HepG2 (cell line): ENCODE data around the gene MYO7B. TPM values are rescaled to one million over a fixed set of nuclear protein-coding genes. Genes with fewer than 3 reads are reported as not detected.

Source experiments
- ATAC-seq: fragments of 200-7000 bp; cut with Tn5 transposase; 3 replicates; pipeline ENCODE4 v1.9.1; 2020; ENCODE audit warnings: mild to moderate bottlenecking, moderate library complexity
- BruUV-seq: library from RNA; stranded (reverse); fragments of 400-500 nt; replicated peaks from 2 replicates; lab custom pipeline; 2021; lab: Mats Ljungman, UMichigan
- CTCF ChIA-PET: fragments of 300-600 bp; formaldehyde crosslinking; extraction: SDS; loops from one replicate; lab custom pipeline; 2021; ENCODE audit warnings: low total read pairs, inconsistent platforms, low intra/inter-chr PET ratio; lab: Yijun Ruan, JAX
- POLR2A ChIA-PET: fragments of 350-600 bp; sonication (Branson Sonifier 250); formaldehyde crosslinking; loops from one replicate; lab custom pipeline; 2020; ENCODE audit warnings: antibody characterized with exemption, inconsistent platforms; lab: Yijun Ruan, JAX
- DNase-seq: peaks from one replicate; pipeline ENCODE4 v3.0.0-alpha.2; 2015; ENCODE audit warnings: low spot score
- FAIRE-seq: peaks from 3 replicates; lab custom pipeline; 2011; peaks lifted over from hg19 to GRCh38; lab: Jason Lieb, UNC
- H2AFZ ChIP-seq: one replicate; pipeline ENCODE4 v1.6.1; 2011; ENCODE audit warnings: low read length, inconsistent platforms
- H3K27ac ChIP-seq: fragments of 300-600 bp; 3 replicates; pipeline ENCODE4 v1.8.0; 2011; ENCODE audit warnings: mixed run types, mild to moderate bottlenecking, mixed read lengths, low read length, inconsistent platforms; ENCODE audit not compliant: insufficient read depth; ENCODE audit errors: extremely low read length
- H3K27me3 ChIP-seq, 2 experiments: fragments of 200-600 bp in 1 of 2; 2 replicates in 1 of 2; 3 replicates in 1 of 2; pipeline versions ENCODE4 v1.6.0 to v1.8.0; 2011; ENCODE audit warnings: low read length in 2 of 2, mild to moderate bottlenecking in 2 of 2, moderate library complexity in 2 of 2, inconsistent platforms in 1 of 2; ENCODE audit not compliant: insufficient read depth in 2 of 2, control insufficient read depth in 1 of 2
- H3K36me3 ChIP-seq, 2 experiments: fragments of 200-600 bp in 1 of 2; replicated peaks in 1 of 2; 2 replicates in 1 of 2; 3 replicates in 1 of 2; pipeline versions ENCODE4 v1.5.1 to v1.8.0; 2011; ENCODE audit warnings: low read length in 2 of 2, inconsistent platforms in 1 of 2; ENCODE audit not compliant: insufficient read depth in 2 of 2, control insufficient read depth in 1 of 2
- H3K4me1 ChIP-seq: 2 replicates; pipeline ENCODE4 v1.5.1; 2012; ENCODE audit warnings: low read length, inconsistent platforms; ENCODE audit not compliant: insufficient read depth
- H3K4me2 ChIP-seq: 2 replicates; pipeline ENCODE4 v1.6.0; 2011; ENCODE audit warnings: low read depth, low read length, inconsistent platforms
- H3K4me3 ChIP-seq, 3 experiments: fragments of 200-600 bp in 1 of 3; sonication (generic), shearing (Covaris generic) in 1 of 3; replicated peaks in 1 of 3; 2 replicates each; pipeline ENCODE4 v1.5.1; 2011 to 2016; ENCODE audit warnings: low read length in 3 of 3, inconsistent platforms in 2 of 3, low read depth in 2 of 3, mild to moderate bottlenecking in 2 of 3, control low read depth in 1 of 3, mixed read lengths in 1 of 3; ENCODE audit not compliant: insufficient read depth in 1 of 3
- H3K79me2 ChIP-seq: one replicate; pipeline ENCODE4 v1.6.1; 2011; ENCODE audit warnings: low read length, inconsistent platforms; ENCODE audit not compliant: insufficient read depth
- H3K9ac ChIP-seq: 2 replicates; pipeline ENCODE4 v1.6.0; 2011; ENCODE audit warnings: mild to moderate bottlenecking, low read depth, low read length, inconsistent platforms; ENCODE audit not compliant: insufficient read depth
- H3K9me3 ChIP-seq: 2 replicates; pipeline ENCODE4 v1.5.1; 2012; ENCODE audit warnings: mild to moderate bottlenecking, low read length
- H4K20me1 ChIP-seq: 2 replicates; pipeline ENCODE4 v1.6.0; 2011; ENCODE audit warnings: inconsistent platforms, mild to moderate bottlenecking, low read length, moderate library complexity; ENCODE audit not compliant: insufficient read depth
- DNMT3B ChIP-seq: conservative IDR thresholded peaks from 2 replicates; pipeline ENCODE4 v1.6.1; 2016; ENCODE audit warnings: missing biosample characterization, control low read depth
- FOXC1 ChIP-seq: sonication (generic); formaldehyde crosslinking; IDR thresholded peaks from 2 replicates; pipeline ENCODE4 v1.8.0; 2022; ENCODE audit warnings: mild to moderate bottlenecking, missing genetic modification reagents, borderline replicate concordance
- SRSF4 ChIP-seq: fragments of 200-400 bp; formaldehyde crosslinking; IDR thresholded peaks from one replicate; pipeline ENCODE4 v1.6.1; 2018; ENCODE audit warnings: mild to moderate bottlenecking, low read depth, low read length, moderate library complexity; ENCODE audit not compliant: poor library complexity, severe bottlenecking
- ZFP36L1 ChIP-seq: sonication (generic); formaldehyde crosslinking; IDR thresholded peaks from 2 replicates; pipeline ENCODE4 v1.8.0; 2022; ENCODE audit warnings: mild to moderate bottlenecking, missing genetic modification reagents, moderate library complexity
- WGBS: methylation state at CpG from one replicate; pipeline ENCODE4 v1.1.6; 2017; ENCODE audit warnings: low lambda C conversion rate; 5-methylcytosine and 5-hydroxymethylcytosine counted together
- in situ Hi-C: cut with HindIII; loops from 2 replicates; pipeline ENCODE4 v1.10.0; 2017; ENCODE audit warnings: low pct_unique_long_range_greater_than_20kb; ENCODE audit not compliant: extremely low pct_ligation_motif_present
- intact Hi-C: fragments of 100-400 bp; cut with micrococcal nuclease; formaldehyde crosslinking; loops from one replicate; pipeline ENCODE4 v1.10.0; 2022; ENCODE audit not compliant: unreplicated experiment
- polyA plus RNA-seq, 8 experiments: library from polyadenylated mRNA; depleted of rRNA in 3 of 8; stranded (reverse) in 7 of 8; unstranded in 1 of 8; fragments of >200 nt; fragmentation: Illumina TruSeq in 4 of 8; extraction: Trizol in 4 of 8; gene quantifications; 2 replicates each; pipeline versions ENCODE4 v1.2.1 to v1.2.3, GENCODE V29; 2011 to 2016; ENCODE audit warnings: low read depth in 4 of 8, missing spikeins in 1 of 8, mixed read lengths in 1 of 8; ENCODE audit not compliant: insufficient read depth in 1 of 8
- total RNA-seq, 5 experiments: library from RNA; depleted of rRNA; stranded (reverse); fragments of >200 nt; fragmentation: Illumina TruSeq; extraction: Trizol; gene quantifications; 2 replicates each; pipeline ENCODE4 v1.2.3, GENCODE V29; 2016; ENCODE audit warnings: low read depth in 1 of 5
- TF ChIP-seq, protein P1 (sequence below): fragments of 450-650 bp; IDR thresholded peaks from 2 replicates; pipeline ENCODE4 v1.6.1; 2017
- TF ChIP-seq, protein P2 (sequence below): sonication (generic); formaldehyde crosslinking; IDR thresholded peaks from 2 replicates; pipeline ENCODE4 v1.9.0; 2021; ENCODE audit warnings: missing genetic modification reagents, borderline replicate concordance
- TF ChIP-seq, protein P3 (sequence below): sonication (generic); formaldehyde crosslinking; IDR thresholded peaks from 2 replicates; pipeline ENCODE4 v1.4.0; 2020; ENCODE audit warnings: missing genetic modification reagents
- TF ChIP-seq, protein P4 (sequence below): sonication (generic); formaldehyde crosslinking; IDR thresholded peaks from 2 replicates; pipeline ENCODE4 v1.5.1; 2020; ENCODE audit warnings: mild to moderate bottlenecking, missing genetic modification reagents, moderate library complexity
- TF ChIP-seq, protein P5 (sequence below): sonication (generic); formaldehyde crosslinking; IDR thresholded peaks from 2 replicates; pipeline ENCODE4 v1.4.0; 2020; ENCODE audit warnings: mild to moderate bottlenecking, missing genetic modification reagents
- TF ChIP-seq, protein P6 (sequence below): sonication (generic); formaldehyde crosslinking; IDR thresholded peaks from 2 replicates; pipeline ENCODE4 v1.5.0; 2020; ENCODE audit warnings: mild to moderate bottlenecking, missing genetic modification reagents, moderate library complexity

The MYO7B gene
- total and polyA plus RNA-seq, 2 of the 13 experiments (the other 11 are each of a cell fraction or from before 2014, with no cell fraction given), result not detected

DNA sequence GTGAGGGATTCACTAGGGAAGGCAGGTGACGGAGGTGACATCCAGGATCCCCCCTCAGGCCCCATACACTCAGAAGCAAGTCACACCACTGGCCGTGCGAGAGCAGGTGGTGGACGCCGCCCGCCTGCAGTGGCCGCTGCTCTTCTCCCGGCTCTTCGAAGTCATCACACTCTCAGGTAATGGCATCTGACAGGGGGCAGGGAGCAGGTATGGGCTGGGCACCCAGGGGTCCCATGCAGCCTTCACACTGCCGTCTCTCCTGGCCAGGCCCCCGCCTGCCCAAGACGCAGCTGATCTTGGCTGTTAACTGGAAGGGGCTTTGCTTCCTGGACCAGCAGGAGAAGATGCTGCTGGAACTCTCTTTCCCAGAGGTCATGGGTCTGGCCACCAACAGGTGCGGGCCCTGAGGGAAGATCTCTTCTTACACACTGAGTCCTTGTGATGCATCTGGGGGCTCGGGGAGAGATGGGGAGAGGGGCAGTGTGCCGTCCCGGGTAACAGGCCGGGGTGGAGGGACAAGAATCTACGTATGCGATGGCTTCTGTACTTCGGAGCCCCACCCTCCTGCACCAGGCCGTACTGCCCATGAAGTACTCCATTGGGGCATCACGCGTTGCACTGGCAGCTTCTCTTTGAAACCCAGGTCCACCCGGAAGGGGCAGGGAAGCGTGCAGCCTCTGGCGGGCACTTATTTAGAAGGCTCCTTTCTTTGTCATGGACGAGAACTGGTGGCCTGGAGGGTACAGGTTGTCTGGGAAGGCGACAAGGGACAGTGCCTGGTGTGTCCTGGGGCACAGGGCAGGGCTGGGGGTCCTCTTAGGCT, 91.6 kb downstream of the MYO7B start:
- Histone ChIP-seq H3K9ac (no peak overlapping the region), H3K36me3 (no peaks in the 10 kb centered on the region), H3K4me2 (no peak overlapping the region), H2AFZ (no peak overlapping the region), H3K27ac (no peak overlapping the region), H3K9me3 (no peaks in the 10 kb centered on the region), H3K79me2 (no peaks in the 10 kb centered on the region), H3K4me1 (no peaks in the 10 kb centered on the region), H3K4me3 (no peak overlapping the region), H4K20me1 (no peaks in the 10 kb centered on the region), H3K27me3 (peaks cover 32 to 92% of the 10 kb centered on the region in 2 experiments)
- BruUV-seq, result no TSS peak
- intact Hi-C loops (no loop called here), in situ Hi-C loops (no loop called here)
- DNase-seq, result no peak
- WGBS, result 24% methylated on average over 27 of the region's 28 CpGs
- peak; percentile 8; the same call in 1 of the 3 replicates for ATAC-seq
- ChIA-PET POLR2A (no interaction called here), CTCF (no interaction called here)
- FAIRE-seq, result no peak
- TF ChIP-seq, protein P1, sequence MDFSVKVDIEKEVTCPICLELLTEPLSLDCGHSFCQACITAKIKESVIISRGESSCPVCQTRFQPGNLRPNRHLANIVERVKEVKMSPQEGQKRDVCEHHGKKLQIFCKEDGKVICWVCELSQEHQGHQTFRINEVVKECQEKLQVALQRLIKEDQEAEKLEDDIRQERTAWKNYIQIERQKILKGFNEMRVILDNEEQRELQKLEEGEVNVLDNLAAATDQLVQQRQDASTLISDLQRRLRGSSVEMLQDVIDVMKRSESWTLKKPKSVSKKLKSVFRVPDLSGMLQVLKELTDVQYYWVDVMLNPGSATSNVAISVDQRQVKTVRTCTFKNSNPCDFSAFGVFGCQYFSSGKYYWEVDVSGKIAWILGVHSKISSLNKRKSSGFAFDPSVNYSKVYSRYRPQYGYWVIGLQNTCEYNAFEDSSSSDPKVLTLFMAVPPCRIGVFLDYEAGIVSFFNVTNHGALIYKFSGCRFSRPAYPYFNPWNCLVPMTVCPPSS, result no peak
- TF ChIP-seq DNMT3B, result no peak
- TF ChIP-seq, protein P2, sequence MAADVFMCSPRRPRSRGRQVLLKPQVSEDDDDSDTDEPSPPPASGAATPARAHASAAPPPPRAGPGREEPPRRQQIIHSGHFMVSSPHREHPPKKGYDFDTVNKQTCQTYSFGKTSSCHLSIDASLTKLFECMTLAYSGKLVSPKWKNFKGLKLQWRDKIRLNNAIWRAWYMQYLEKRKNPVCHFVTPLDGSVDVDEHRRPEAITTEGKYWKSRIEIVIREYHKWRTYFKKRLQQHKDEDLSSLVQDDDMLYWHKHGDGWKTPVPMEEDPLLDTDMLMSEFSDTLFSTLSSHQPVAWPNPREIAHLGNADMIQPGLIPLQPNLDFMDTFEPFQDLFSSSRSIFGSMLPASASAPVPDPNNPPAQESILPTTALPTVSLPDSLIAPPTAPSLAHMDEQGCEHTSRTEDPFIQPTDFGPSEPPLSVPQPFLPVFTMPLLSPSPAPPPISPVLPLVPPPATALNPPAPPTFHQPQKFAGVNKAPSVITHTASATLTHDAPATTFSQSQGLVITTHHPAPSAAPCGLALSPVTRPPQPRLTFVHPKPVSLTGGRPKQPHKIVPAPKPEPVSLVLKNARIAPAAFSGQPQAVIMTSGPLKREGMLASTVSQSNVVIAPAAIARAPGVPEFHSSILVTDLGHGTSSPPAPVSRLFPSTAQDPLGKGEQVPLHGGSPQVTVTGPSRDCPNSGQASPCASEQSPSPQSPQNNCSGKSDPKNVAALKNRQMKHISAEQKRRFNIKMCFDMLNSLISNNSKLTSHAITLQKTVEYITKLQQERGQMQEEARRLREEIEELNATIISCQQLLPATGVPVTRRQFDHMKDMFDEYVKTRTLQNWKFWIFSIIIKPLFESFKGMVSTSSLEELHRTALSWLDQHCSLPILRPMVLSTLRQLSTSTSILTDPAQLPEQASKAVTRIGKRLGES, result no peak
- TF ChIP-seq, protein P3, sequence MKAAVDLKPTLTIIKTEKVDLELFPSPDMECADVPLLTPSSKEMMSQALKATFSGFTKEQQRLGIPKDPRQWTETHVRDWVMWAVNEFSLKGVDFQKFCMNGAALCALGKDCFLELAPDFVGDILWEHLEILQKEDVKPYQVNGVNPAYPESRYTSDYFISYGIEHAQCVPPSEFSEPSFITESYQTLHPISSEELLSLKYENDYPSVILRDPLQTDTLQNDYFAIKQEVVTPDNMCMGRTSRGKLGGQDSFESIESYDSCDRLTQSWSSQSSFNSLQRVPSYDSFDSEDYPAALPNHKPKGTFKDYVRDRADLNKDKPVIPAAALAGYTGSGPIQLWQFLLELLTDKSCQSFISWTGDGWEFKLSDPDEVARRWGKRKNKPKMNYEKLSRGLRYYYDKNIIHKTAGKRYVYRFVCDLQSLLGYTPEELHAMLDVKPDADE (CRISPR knock-in tag), result no peak
- TF ChIP-seq, protein P4, sequence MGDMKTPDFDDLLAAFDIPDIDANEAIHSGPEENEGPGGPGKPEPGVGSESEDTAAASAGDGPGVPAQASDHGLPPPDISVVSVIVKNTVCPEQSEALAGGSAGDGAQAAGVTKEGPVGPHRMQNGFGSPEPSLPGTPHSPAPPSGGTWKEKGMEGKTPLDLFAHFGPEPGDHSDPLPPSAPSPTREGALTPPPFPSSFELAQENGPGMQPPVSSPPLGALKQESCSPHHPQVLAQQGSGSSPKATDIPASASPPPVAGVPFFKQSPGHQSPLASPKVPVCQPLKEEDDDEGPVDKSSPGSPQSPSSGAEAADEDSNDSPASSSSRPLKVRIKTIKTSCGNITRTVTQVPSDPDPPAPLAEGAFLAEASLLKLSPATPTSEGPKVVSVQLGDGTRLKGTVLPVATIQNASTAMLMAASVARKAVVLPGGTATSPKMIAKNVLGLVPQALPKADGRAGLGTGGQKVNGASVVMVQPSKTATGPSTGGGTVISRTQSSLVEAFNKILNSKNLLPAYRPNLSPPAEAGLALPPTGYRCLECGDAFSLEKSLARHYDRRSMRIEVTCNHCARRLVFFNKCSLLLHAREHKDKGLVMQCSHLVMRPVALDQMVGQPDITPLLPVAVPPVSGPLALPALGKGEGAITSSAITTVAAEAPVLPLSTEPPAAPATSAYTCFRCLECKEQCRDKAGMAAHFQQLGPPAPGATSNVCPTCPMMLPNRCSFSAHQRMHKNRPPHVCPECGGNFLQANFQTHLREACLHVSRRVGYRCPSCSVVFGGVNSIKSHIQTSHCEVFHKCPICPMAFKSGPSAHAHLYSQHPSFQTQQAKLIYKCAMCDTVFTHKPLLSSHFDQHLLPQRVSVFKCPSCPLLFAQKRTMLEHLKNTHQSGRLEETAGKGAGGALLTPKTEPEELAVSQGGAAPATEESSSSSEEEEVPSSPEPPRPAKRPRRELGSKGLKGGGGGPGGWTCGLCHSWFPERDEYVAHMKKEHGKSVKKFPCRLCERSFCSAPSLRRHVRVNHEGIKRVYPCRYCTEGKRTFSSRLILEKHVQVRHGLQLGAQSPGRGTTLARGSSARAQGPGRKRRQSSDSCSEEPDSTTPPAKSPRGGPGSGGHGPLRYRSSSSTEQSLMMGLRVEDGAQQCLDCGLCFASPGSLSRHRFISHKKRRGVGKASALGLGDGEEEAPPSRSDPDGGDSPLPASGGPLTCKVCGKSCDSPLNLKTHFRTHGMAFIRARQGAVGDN, result no peak
- TF ChIP-seq, protein P5, sequence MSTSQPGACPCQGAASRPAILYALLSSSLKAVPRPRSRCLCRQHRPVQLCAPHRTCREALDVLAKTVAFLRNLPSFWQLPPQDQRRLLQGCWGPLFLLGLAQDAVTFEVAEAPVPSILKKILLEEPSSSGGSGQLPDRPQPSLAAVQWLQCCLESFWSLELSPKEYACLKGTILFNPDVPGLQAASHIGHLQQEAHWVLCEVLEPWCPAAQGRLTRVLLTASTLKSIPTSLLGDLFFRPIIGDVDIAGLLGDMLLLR, result no peak
- TF ChIP-seq SRSF4, result no peak
- no peak for TF ChIP-seq ZFP36L1 (CRISPR knock-in tag)
- no peak for TF ChIP-seq FOXC1 (CRISPR knock-in tag)
- TF ChIP-seq, protein P6, sequence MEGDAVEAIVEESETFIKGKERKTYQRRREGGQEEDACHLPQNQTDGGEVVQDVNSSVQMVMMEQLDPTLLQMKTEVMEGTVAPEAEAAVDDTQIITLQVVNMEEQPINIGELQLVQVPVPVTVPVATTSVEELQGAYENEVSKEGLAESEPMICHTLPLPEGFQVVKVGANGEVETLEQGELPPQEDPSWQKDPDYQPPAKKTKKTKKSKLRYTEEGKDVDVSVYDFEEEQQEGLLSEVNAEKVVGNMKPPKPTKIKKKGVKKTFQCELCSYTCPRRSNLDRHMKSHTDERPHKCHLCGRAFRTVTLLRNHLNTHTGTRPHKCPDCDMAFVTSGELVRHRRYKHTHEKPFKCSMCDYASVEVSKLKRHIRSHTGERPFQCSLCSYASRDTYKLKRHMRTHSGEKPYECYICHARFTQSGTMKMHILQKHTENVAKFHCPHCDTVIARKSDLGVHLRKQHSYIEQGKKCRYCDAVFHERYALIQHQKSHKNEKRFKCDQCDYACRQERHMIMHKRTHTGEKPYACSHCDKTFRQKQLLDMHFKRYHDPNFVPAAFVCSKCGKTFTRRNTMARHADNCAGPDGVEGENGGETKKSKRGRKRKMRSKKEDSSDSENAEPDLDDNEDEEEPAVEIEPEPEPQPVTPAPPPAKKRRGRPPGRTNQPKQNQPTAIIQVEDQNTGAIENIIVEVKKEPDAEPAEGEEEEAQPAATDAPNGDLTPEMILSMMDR (CRISPR knock-in tag), result peak; percentile 4; the same call in 1 of the 2 replicates
